ENCODE data around the gene CFAP46. TPM values are rescaled to one million over a fixed set of nuclear protein-coding genes. Genes with fewer than 3 reads are reported as not detected.

CFAP46 gene
- polyA plus RNA-seq, 1 of the 3 experiments (the other 2 are of a cell fraction) = 3.9 TPM

DNA sequence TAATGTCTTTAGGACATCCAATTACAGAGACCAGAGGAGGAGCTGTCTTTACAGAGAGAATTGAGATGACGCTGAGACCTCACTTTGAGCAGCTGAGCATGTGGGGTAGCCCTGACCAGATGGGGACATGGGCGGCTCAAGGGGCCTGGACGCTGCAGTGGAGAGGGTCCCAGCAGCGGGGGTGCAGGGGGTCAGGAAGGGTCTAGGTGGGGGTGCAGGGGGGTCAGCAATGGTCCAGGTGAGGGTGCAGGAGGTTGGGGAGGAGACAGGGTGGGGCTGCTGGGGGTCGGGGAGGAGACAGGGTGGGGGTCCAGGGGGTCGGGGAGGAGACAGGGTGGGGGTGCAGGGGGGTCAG lies 43.2 kb upstream of the CFAP46 start:
- CTCF ChIA-PET = no interaction called here
- Histone ChIP-seq H3K4me1 (ENCODE audit: control insufficient read depth in 1 of 2, insufficient read depth in 2 of 2, low read depth in 1 of 2, low read length in 1 of 2) (peaks cover 0 to 20% of the 10 kb centered on the region in 2 experiments; a peak in 1 of 4 replicates), H3F3A (replicated peaks; ENCODE audit: insufficient read depth) (no peaks in the 10 kb centered on the region), H3K36me3 (replicated peaks in 1 of 2; ENCODE audit: control insufficient read depth in 1 of 2, insufficient read depth in 2 of 2, low read length in 1 of 2) (no peaks in the 10 kb centered on the region), H3K9me2 (no peaks in the 10 kb centered on the region), H3K9me3 (no peaks in the 10 kb centered on the region), H3K9ac (no peak overlapping the region), H4K20me1 (ENCODE audit: insufficient read depth) (no peaks in the 10 kb centered on the region), H3K27ac (ENCODE audit: low read depth in 2 of 2, low read length in 1 of 2) (no peak overlapping the region), H3K4me2 (no peak overlapping the region), H3K79me2 (ENCODE audit: insufficient read depth) (no peaks in the 10 kb centered on the region), H3K27me3 (ENCODE audit: insufficient read depth) (no peaks in the 10 kb centered on the region), H2AFZ (ENCODE audit: low read depth) (no peak overlapping the region), H3K4me3 (ENCODE audit: low read depth in 2 of 2, low read length in 1 of 2) (no peak overlapping the region)
- 63% methylated on average over 6 of the region's 6 CpGs for WGBS (ENCODE audit: low lambda C conversion rate)
- no peak for DNase-seq
- POLR2A ChIA-PET = no interaction called here
- TF ChIP-seq NFIC (IDR thresholded peaks at IDR 0.05; ENCODE audit: borderline replicate concordance) = no peak
- no peak for TF ChIP-seq RFX5 (IDR thresholded peaks at IDR 0.05; ENCODE audit: low read length)
- no peak for TF ChIP-seq CHD2 (IDR thresholded peaks at IDR 0.05; ENCODE audit: low read length, partially characterized antibody)
- no peak for TF ChIP-seq YY1 (IDR thresholded peaks at IDR 0.05; ENCODE audit: low read depth)
- no peak for TF ChIP-seq IRF3 (IDR thresholded peaks at IDR 0.05; ENCODE audit: low read depth, low read length)
- TF ChIP-seq FOXJ3 (CRISPR knock-in tag; IDR thresholded peaks at IDR 0.05) = no peak
- no peak for TF ChIP-seq MEF2A (IDR thresholded peaks at IDR 0.05; ENCODE audit: borderline replicate concordance, low read depth)
- TF ChIP-seq POLR2AphosphoS5 (IDR thresholded peaks at IDR 0.05; ENCODE audit: low read depth, low read length) = no peak
- TF ChIP-seq, protein P1, sequence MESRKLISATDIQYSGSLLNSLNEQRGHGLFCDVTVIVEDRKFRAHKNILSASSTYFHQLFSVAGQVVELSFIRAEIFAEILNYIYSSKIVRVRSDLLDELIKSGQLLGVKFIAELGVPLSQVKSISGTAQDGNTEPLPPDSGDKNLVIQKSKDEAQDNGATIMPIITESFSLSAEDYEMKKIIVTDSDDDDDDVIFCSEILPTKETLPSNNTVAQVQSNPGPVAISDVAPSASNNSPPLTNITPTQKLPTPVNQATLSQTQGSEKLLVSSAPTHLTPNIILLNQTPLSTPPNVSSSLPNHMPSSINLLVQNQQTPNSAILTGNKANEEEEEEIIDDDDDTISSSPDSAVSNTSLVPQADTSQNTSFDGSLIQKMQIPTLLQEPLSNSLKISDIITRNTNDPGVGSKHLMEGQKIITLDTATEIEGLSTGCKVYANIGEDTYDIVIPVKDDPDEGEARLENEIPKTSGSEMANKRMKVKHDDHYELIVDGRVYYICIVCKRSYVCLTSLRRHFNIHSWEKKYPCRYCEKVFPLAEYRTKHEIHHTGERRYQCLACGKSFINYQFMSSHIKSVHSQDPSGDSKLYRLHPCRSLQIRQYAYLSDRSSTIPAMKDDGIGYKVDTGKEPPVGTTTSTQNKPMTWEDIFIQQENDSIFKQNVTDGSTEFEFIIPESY (IDR thresholded peaks at IDR 0.05; ENCODE audit: borderline replicate concordance, low read depth) = no peak
- TF ChIP-seq USF1 (IDR thresholded peaks at IDR 0.05; ENCODE audit: borderline replicate concordance, low read depth) = no peak
- TF ChIP-seq GATA2 (CRISPR knock-in tag; IDR thresholded peaks at IDR 0.05) = no peak
- no peak for TF ChIP-seq EZH2phosphoT487 (IDR thresholded peaks at IDR 0.05; ENCODE audit: borderline replicate concordance, low read depth)

DNA sequence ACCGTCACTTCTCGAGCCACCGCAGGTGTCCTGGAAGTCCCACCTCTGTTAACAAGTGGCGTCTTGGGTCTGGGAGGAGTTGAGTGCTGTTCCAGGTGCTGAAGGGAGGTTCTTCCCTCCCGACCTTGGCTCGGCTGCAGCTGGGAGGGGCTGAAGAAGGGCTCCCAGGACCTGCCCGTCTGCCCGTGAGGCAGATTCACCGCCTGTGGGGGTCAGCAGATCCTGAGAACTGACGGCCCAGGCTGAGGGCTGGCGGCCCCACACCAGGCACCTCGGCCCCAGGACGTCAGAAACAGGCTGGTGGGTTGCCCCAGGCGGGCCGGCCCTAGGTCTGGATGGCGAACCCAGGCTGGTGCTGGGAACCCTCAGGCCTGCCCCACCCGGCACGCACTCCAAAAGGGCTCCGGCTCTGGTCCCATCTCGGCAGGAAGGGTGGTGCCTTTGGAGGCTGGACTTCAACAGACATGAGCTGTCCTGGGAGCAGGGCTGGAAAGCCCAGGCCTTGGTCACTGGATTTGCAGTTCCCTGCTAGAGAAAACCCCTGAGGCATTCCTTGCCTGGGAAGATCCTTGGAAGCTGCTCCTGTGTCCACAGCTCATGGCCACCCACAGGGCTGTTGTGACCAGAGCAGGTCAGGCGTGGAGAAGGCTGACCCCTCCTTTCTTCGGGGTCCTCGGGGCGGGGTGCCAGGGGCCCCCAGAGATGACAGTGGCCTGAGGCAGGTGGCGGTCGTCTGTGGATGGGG lies 42.6 kb upstream of the CFAP46 start:
- Histone ChIP-seq H3K79me2 (ENCODE audit: insufficient read depth) (no peaks in the 10 kb centered on the region), H3K36me3 (replicated peaks in 1 of 2; ENCODE audit: control insufficient read depth in 1 of 2, insufficient read depth in 2 of 2, low read length in 1 of 2) (no peaks in the 10 kb centered on the region), H3F3A (replicated peaks; ENCODE audit: insufficient read depth) (no peaks in the 10 kb centered on the region), H2AFZ (ENCODE audit: low read depth) (no peak overlapping the region), H3K4me1 (ENCODE audit: control insufficient read depth in 1 of 2, insufficient read depth in 2 of 2, low read depth in 1 of 2, low read length in 1 of 2) (peaks cover 0 to 20% of the 10 kb centered on the region in 2 experiments; a peak in 1 of 4 replicates), H3K27ac (ENCODE audit: low read depth in 2 of 2, low read length in 1 of 2) (no peak overlapping the region), H3K9me2 (no peaks in the 10 kb centered on the region), H3K4me3 (ENCODE audit: low read depth in 2 of 2, low read length in 1 of 2) (no peak overlapping the region), H3K9me3 (no peaks in the 10 kb centered on the region), H3K9ac (no peak overlapping the region), H3K4me2 (no peak overlapping the region), H4K20me1 (ENCODE audit: insufficient read depth) (no peaks in the 10 kb centered on the region), H3K27me3 (ENCODE audit: insufficient read depth) (no peaks in the 10 kb centered on the region)
- no peak for DNase-seq
- ChIA-PET POLR2A (no interaction called here), CTCF (interaction anchor here (1.2 kb wide), 1 partner anchor 10 kb away, joined by 3 read pairs; no protein-coding TSS in a partner anchor)
- WGBS (ENCODE audit: low lambda C conversion rate) = 62% methylated on average over 10 of the region's 26 CpGs
- TF ChIP-seq NFIC (IDR thresholded peaks at IDR 0.05; ENCODE audit: borderline replicate concordance) (no peak), MXI1 (IDR thresholded peaks at IDR 0.05; ENCODE audit: low read depth, low read length) (no peak), FOXJ3 (CRISPR knock-in tag; IDR thresholded peaks at IDR 0.05) (no peak), TAF1 (IDR thresholded peaks at IDR 0.05; ENCODE audit: borderline replicate concordance, low read depth, low read length) (no peak), MEF2A (IDR thresholded peaks at IDR 0.05; ENCODE audit: borderline replicate concordance, low read depth) (no peak), RCOR1 (IDR thresholded peaks at IDR 0.05; ENCODE audit: low read length) (no peak), NRF1 (IDR thresholded peaks at IDR 0.05; ENCODE audit: low read depth, low read length) (no peak), SIN3A (IDR thresholded peaks at IDR 0.05; ENCODE audit: borderline replicate concordance, low read depth, low read length) (no peak), TEAD4 (IDR thresholded peaks at IDR 0.05; ENCODE audit: borderline replicate concordance, insufficient read depth) (no peak)
- TF ChIP-seq, protein P2, sequence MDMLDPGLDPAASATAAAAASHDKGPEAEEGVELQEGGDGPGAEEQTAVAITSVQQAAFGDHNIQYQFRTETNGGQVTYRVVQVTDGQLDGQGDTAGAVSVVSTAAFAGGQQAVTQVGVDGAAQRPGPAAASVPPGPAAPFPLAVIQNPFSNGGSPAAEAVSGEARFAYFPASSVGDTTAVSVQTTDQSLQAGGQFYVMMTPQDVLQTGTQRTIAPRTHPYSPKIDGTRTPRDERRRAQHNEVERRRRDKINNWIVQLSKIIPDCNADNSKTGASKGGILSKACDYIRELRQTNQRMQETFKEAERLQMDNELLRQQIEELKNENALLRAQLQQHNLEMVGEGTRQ (IDR thresholded peaks at IDR 0.05; ENCODE audit: borderline replicate concordance, low read depth, low read length) = no peak
- TF ChIP-seq, protein P1 (IDR thresholded peaks at IDR 0.05; ENCODE audit: borderline replicate concordance, low read depth) = no peak
